Karpas-422 (cell line): ENCODE measurements around the gene PLEKHA8. TPM values are rescaled to one million over a fixed set of nuclear protein-coding genes. Genes with fewer than 3 reads are reported as not detected.

Experiments
- DNase-seq: peaks from one replicate; pipeline ENCODE4 v3.0.0-alpha.2; 2015
- H2AFZ ChIP-seq: fragments of 200-600 bp; sonication (generic); 2 replicates; pipeline ENCODE4 v1.6.1; 2014; ENCODE audit warnings: antibody characterized with exemption, low read length, mixed read lengths
- H3K27ac ChIP-seq: fragments of 200-600 bp; sonication (generic); 2 replicates; pipeline ENCODE4 v1.5.1; 2014; ENCODE audit warnings: mild to moderate bottlenecking, low read length, moderate library complexity
- H3K27me3 ChIP-seq: fragments of 200-600 bp; sonication (generic); 2 replicates; pipeline ENCODE4 v1.6.1; 2014; ENCODE audit warnings: low read length, mixed read lengths
- H3K36me3 ChIP-seq: fragments of 200-600 bp; sonication (generic); 2 replicates; pipeline ENCODE4 v1.6.1; 2014; ENCODE audit warnings: low read length, mixed read lengths; ENCODE audit not compliant: insufficient read depth
- H3K4me1 ChIP-seq: fragments of 200-600 bp; sonication (generic); 2 replicates; pipeline ENCODE4 v1.6.1; 2014; ENCODE audit warnings: mild to moderate bottlenecking, low read length, mixed read lengths
- H3K4me2 ChIP-seq: fragments of 200-600 bp; sonication (generic); 2 replicates; pipeline ENCODE4 v1.6.1; 2014; ENCODE audit warnings: low read length, low read depth, mild to moderate bottlenecking; ENCODE audit not compliant: poor library complexity, severe bottlenecking
- H3K4me3 ChIP-seq: fragments of 200-600 bp; sonication (generic); 2 replicates; pipeline ENCODE4 v1.5.1; 2014; ENCODE audit warnings: mild to moderate bottlenecking, antibody characterized with exemption, low read length, mixed read lengths
- H3K79me2 ChIP-seq: fragments of 200-600 bp; sonication (generic); 2 replicates; pipeline ENCODE4 v1.6.1; 2014; ENCODE audit warnings: mild to moderate bottlenecking, low read length, mixed read lengths
- H3K9ac ChIP-seq: fragments of 200-600 bp; sonication (generic); 2 replicates; pipeline ENCODE4 v1.6.0; 2014; ENCODE audit warnings: low read length
- H3K9me2 ChIP-seq: fragments of 200-600 bp; sonication (generic), shearing (Covaris generic); replicated peaks from 2 replicates; pipeline ENCODE4 v1.6.0; 2014; ENCODE audit warnings: mild to moderate bottlenecking, low read length, moderate library complexity; ENCODE audit not compliant: insufficient read depth
- H3K9me3 ChIP-seq: fragments of 300-700, 200-600 bp; sonication (generic); 2 replicates; pipeline ENCODE4 v1.6.1; 2014; ENCODE audit warnings: low read length, mixed read lengths
- H4K20me1 ChIP-seq: fragments of 200-600 bp; sonication (generic); 2 replicates; pipeline ENCODE4 v1.6.1; 2014; ENCODE audit warnings: mild to moderate bottlenecking, antibody characterized with exemption, low read length, low read depth; ENCODE audit not compliant: insufficient read depth
- total RNA-seq: library from RNA; depleted of rRNA; stranded (reverse); fragments of >200 nt; shearing (Covaris generic); gene quantifications from 2 replicates; pipeline ENCODE4 v1.2.3, GENCODE V29; 2014; ENCODE audit warnings: low replicate concordance

Gene PLEKHA8
- total RNA-seq, 1 experiment from 2014 or later = 41.0 TPM

DNA sequence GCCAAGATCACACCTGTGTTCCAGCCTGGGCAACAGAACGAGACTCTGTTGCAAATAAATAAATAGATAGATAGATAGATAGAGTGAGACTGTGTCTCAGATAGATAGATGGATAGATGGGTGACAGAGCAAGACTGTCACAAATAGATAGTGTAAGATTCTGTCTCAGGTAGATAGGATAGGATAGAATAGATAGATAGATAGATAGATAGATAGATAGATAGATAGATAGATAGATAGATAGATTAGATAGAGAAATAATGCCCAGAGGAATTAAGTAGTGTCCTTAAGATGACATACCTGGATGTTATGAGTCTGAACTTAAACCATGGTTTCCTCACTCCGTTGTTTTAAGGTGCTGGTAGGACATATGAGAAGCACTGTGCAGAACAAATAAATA, 8.0 kb downstream of the PLEKHA8 start:
- H3K9me2 ChIP-seq = no peaks in the 10 kb centered on the region
- H3K9ac ChIP-seq = no peak overlapping the region
- H4K20me1 ChIP-seq = no peaks in the 10 kb centered on the region
- H3K4me1 ChIP-seq = peaks cover 30% of the 10 kb centered on the region
- DNase-seq = no peak
- peaks cover 19% of the 10 kb centered on the region; the same call in 1 of the 2 replicates for H3K36me3 ChIP-seq
- H3K4me2 ChIP-seq = no peak overlapping the region
- H3K4me3 ChIP-seq = no peak overlapping the region
- H3K27ac ChIP-seq = no peak overlapping the region
- H3K27me3 ChIP-seq = no peaks in the 10 kb centered on the region
- no peak overlapping the region for H2AFZ ChIP-seq
- peaks cover 94% of the 10 kb centered on the region for H3K79me2 ChIP-seq
- H3K9me3 ChIP-seq = no peaks in the 10 kb centered on the region

- Histone ChIP-seq H3K36me3 (peaks cover 12% of the 10 kb centered on the region; the same call in 1 of the 2 replicates), H3K4me2 (no peak overlapping the region), H3K4me3 (no peak overlapping the region), H3K27me3 (no peaks in the 10 kb centered on the region), H3K79me2 (peaks cover 94% of the 10 kb centered on the region), H4K20me1 (no peaks in the 10 kb centered on the region), H3K27ac (no peak overlapping the region), H2AFZ (no peak overlapping the region), H3K9me3 (no peaks in the 10 kb centered on the region), H3K9me2 (no peaks in the 10 kb centered on the region), H3K9ac (no peak overlapping the region), H3K4me1 (peaks cover 12% of the 10 kb centered on the region; the same call in 1 of the 2 replicates)
- DNase-seq = no peak
Observed at GRCh38 chr7:30038196-30038980, 10.2 kb downstream of the PLEKHA8 start.

GRCh38 chr7:30040938-30041337, 12.7 kb downstream of the PLEKHA8 start:
- H3K4me2 ChIP-seq = no peak overlapping the region
- no peak for DNase-seq
- H4K20me1 ChIP-seq = no peaks in the 10 kb centered on the region
- H3K4me1 ChIP-seq = peaks cover 12% of the 10 kb centered on the region; the same call in 1 of the 2 replicates
- no peaks in the 10 kb centered on the region for H3K9me3 ChIP-seq
- H3K4me3 ChIP-seq = no peak overlapping the region
- H3K79me2 ChIP-seq = peaks cover 100% of the 10 kb centered on the region
- no peak overlapping the region for H2AFZ ChIP-seq
- peaks cover 15% of the 10 kb centered on the region for H3K36me3 ChIP-seq
- H3K9me2 ChIP-seq = no peaks in the 10 kb centered on the region
- no peak overlapping the region for H3K27ac ChIP-seq
- no peak overlapping the region for H3K9ac ChIP-seq
- no peaks in the 10 kb centered on the region for H3K27me3 ChIP-seq

GRCh38 chr7:30041526-30042269, 13.5 kb downstream of the PLEKHA8 start:
- no peaks in the 10 kb centered on the region for H3K9me3 ChIP-seq
- H3K4me2 ChIP-seq = no peak overlapping the region
- no peak overlapping the region for H3K4me3 ChIP-seq
- no peaks in the 10 kb centered on the region for H3K27me3 ChIP-seq
- peaks cover 12% of the 10 kb centered on the region; the same call in 1 of the 2 replicates for H3K4me1 ChIP-seq
- peaks cover 23% of the 10 kb centered on the region for H3K36me3 ChIP-seq
- no peaks in the 10 kb centered on the region for H4K20me1 ChIP-seq
- DNase-seq = no peak
- H2AFZ ChIP-seq = no peak overlapping the region
- H3K27ac ChIP-seq = no peak overlapping the region
- no peak overlapping the region for H3K9ac ChIP-seq
- H3K9me2 ChIP-seq = no peaks in the 10 kb centered on the region
- H3K79me2 ChIP-seq = peaks cover 96% of the 10 kb centered on the region

DNA sequence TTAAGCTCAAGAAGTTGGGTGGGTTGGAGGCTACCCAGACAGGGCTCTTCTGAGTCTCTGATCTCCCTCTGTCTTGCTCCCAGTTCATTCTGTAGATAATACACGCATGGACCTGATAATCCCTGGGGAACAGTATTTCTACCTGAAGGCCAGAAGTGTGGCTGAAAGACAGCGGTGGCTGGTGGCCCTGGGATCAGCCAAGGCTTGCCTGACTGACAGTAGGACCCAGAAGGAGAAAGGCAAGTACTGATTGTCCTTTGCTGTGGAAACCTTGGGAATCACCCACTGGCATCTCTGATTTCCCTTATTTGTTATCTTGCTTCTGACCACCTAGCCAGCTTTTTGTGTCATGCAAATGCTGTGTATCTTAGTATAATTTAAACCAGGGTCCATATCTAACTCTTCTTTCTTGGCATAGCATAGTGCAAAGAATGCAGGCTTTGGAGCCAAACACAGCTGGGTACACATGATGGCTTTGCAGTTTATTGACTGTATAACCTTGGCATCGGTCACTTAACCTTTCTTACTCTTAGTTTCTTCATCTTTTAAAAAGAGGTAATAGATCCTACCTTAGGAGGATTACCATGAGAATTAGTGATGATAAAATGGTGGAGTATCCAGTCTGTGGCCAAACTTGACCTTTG, 18.0 kb downstream of the PLEKHA8 start:
- H3K79me2 ChIP-seq = peaks cover 58% of the 10 kb centered on the region
- no peak overlapping the region for H2AFZ ChIP-seq
- H3K4me3 ChIP-seq = no peak overlapping the region
- H3K9ac ChIP-seq = no peak overlapping the region
- no peaks in the 10 kb centered on the region for H3K9me2 ChIP-seq
- no peaks in the 10 kb centered on the region for H3K9me3 ChIP-seq
- no peak for DNase-seq
- no peak overlapping the region for H3K4me2 ChIP-seq
- H4K20me1 ChIP-seq = no peaks in the 10 kb centered on the region
- no peak overlapping the region for H3K27ac ChIP-seq
- peaks cover 41% of the 10 kb centered on the region for H3K36me3 ChIP-seq
- no peaks in the 10 kb centered on the region for H3K4me1 ChIP-seq
- no peaks in the 10 kb centered on the region for H3K27me3 ChIP-seq

- Histone ChIP-seq H3K79me2 (peaks cover 50% of the 10 kb centered on the region), H3K27ac (no peak overlapping the region), H3K27me3 (no peaks in the 10 kb centered on the region), H3K36me3 (peaks cover 42% of the 10 kb centered on the region), H2AFZ (no peak overlapping the region), H3K4me1 (no peaks in the 10 kb centered on the region), H3K9ac (no peak overlapping the region), H3K4me2 (no peak overlapping the region), H3K9me2 (no peaks in the 10 kb centered on the region), H4K20me1 (no peaks in the 10 kb centered on the region), H3K4me3 (no peak overlapping the region), H3K9me3 (no peaks in the 10 kb centered on the region)
- no peak for DNase-seq
Observed at GRCh38 chr7:30047124-30047523, 18.9 kb downstream of the PLEKHA8 start.

DNA sequence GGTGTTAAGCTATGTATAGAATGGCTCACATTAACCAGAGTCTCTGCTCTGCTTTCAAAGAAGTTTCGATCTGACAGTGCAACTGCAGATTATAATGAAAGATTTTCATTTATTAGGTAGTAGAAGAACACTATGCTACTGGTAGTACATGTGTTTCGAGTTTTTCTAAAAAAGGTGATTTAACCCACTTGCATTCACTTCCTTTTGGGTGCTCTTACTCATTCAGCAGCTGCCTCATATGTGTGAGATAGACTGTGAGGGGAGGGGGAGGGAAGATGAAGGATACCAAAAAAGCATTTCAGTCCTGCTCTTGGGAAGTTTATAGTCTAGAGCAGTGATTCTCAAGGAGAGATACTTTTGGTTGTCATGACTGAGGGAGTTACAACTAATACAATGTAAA, 20.4 kb downstream of the PLEKHA8 start:
- Histone ChIP-seq H3K4me3 (no peak overlapping the region), H3K27me3 (no peaks in the 10 kb centered on the region), H3K27ac (no peak overlapping the region), H2AFZ (no peak overlapping the region), H3K36me3 (peaks cover 44% of the 10 kb centered on the region), H3K9me2 (no peaks in the 10 kb centered on the region), H4K20me1 (no peaks in the 10 kb centered on the region), H3K9me3 (no peaks in the 10 kb centered on the region), H3K79me2 (peaks cover 35% of the 10 kb centered on the region), H3K9ac (no peak overlapping the region), H3K4me2 (no peak overlapping the region), H3K4me1 (no peaks in the 10 kb centered on the region)
- DNase-seq = no peak

GRCh38 chr7:30049173-30049572, 21.0 kb downstream of the PLEKHA8 start:
- no peak for DNase-seq
- H3K79me2 ChIP-seq = peaks cover 29% of the 10 kb centered on the region
- no peaks in the 10 kb centered on the region for H4K20me1 ChIP-seq
- H3K36me3 ChIP-seq = peaks cover 49% of the 10 kb centered on the region
- no peaks in the 10 kb centered on the region for H3K9me3 ChIP-seq
- H3K4me2 ChIP-seq = no peak overlapping the region
- H3K9me2 ChIP-seq = no peaks in the 10 kb centered on the region
- H3K4me3 ChIP-seq = no peak overlapping the region
- no peak overlapping the region for H3K27ac ChIP-seq
- H3K27me3 ChIP-seq = no peaks in the 10 kb centered on the region
- no peak overlapping the region for H3K9ac ChIP-seq
- H3K4me1 ChIP-seq = no peaks in the 10 kb centered on the region
- H2AFZ ChIP-seq = no peak overlapping the region
